Measurements from ENCODE around the gene ABCA2. TPM values are rescaled to one million over a fixed set of nuclear protein-coding genes. Genes with fewer than 3 reads are reported as not detected.

The ABCA2 gene
- total RNA-seq, 4 donors from 2014 or later, result 3.5 to 14.7 (median 7.6) TPM

- no CpG with 5 or more reads among the region's 4 CpGs for WGBS, 2 donors
- TF ChIP-seq CTCF (IDR thresholded peaks at IDR 0.05) (no peak), POLR2A (IDR thresholded peaks at IDR 0.05) (no peak)
- DNase-seq, result no peak
- Histone ChIP-seq H3K36me3 (no peaks in the 10 kb centered on the region), H3K4me1 (peaks cover 28 to 65% (median 35%) of the 10 kb centered on the region in 3 donors), H3K4me3 (peak overlapping the region in 3 of 4 donors; percentile 32 to 67 (median 62)), H3K9me3 (no peaks in the 10 kb centered on the region), H3K27ac (peak overlapping the region in 2 of 4 donors; percentile 29 to 50), H3K27me3 (no peaks in the 10 kb centered on the region)
- intact Hi-C loops (cut with DNase I), result loop anchor here (5.0 kb wide), 1 partner anchor 85 kb away; the partner anchor contains the start of gene FBXW5
Measured at GRCh38 chr9:137026828-137027227, 1.2 kb downstream of the ABCA2 start.

DNA sequence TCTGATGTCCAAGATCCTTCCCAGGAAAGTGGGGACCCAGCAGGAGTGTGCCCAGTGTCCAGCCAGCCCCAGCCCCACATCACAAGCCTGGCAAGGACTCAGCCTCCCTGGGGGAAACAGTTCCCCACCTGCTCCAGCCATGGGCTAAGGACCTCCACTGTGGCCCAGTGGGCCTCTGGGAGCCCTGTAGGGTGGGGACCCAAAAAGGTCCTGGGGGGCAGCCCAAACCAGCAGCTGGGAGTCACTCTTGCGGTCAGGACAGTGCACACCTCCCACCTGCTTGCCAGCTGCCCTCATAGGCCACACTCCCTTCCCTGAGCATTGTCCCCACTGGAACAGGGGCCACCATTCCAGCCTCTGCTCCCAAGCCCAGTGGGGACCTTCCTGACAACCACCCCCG lies 1.7 kb downstream of the ABCA2 start:
- TF ChIP-seq CTCF (IDR thresholded peaks at IDR 0.05) (no peak), POLR2A (IDR thresholded peaks at IDR 0.05) (no peak)

DNA sequence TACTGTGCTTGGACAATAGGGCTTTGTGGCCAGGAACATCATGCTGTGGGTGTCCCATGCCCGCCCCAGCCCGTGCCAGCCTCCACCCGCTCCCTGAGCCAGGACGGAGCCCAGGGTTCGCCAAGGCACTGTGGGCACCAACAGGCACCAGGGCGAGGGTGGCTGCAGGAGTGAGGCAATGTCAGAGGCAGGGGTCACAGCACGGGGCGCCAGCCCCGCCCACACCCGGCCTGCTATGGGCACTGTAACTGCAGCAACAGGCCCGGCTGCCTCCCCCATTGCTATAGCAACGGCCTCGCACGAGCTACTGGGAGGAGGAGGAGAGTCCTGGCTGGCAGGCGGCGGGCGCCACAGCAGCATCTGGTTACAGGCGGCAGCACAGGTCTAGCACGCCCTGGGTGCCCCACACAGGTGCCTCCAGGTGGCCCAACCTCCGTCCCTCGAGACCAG lies 2.5 kb downstream of the ABCA2 start:
- peaks cover 0 to 3% (median 0%) of the 10 kb centered on the region in 3 donors for H3K36me3 ChIP-seq
- no peaks in the 10 kb centered on the region for H3K9me3 ChIP-seq
- no peak for DNase-seq
- H3K4me1 ChIP-seq, result peaks cover 28 to 54% (median 31%) of the 10 kb centered on the region in 3 donors
- H3K27ac ChIP-seq, result peak overlapping the region in 1 of 4 donors; percentile 29
- intact Hi-C loops (cut with DNase I), result loop anchor here (5.0 kb wide), 1 partner anchor 83 kb away; the partner anchor contains the start of gene FBXW5
- no peak overlapping the region for H3K4me3 ChIP-seq
- H3K27me3 ChIP-seq, result no peaks in the 10 kb centered on the region
- TF ChIP-seq CTCF (IDR thresholded peaks at IDR 0.05) (peak in 1 of 6 experiments; percentile 33), POLR2A (IDR thresholded peaks at IDR 0.05) (no peak)
- WGBS, 2 donors, result 14 to 60% methylated on average over 2 to 6 of the region's 21 CpGs

More for the DNA sequence above, 1.7 kb downstream of the ABCA2 start:
- Histone ChIP-seq H3K9me3 (no peaks in the 10 kb centered on the region), H3K36me3 (no peaks in the 10 kb centered on the region), H3K4me3 (peak overlapping the region in 1 of 4 donors; percentile 67), H3K4me1 (peaks cover 28 to 63% (median 35%) of the 10 kb centered on the region in 3 donors), H3K27ac (peak overlapping the region in 1 of 4 donors; percentile 31), H3K27me3 (no peaks in the 10 kb centered on the region)
- intact Hi-C loops (cut with DNase I), result loop anchor here (5.0 kb wide), 1 partner anchor 84 kb away; the partner anchor contains the start of gene FBXW5
- DNase-seq, result no peak
- 67 to 100% methylated on average over 1 to 2 of the region's 2 CpGs for WGBS, 2 donors

- TF ChIP-seq CTCF (IDR thresholded peaks at IDR 0.05), result no peak
- no peak for TF ChIP-seq POLR2A (IDR thresholded peaks at IDR 0.05)
- no peak for DNase-seq
- intact Hi-C loops (cut with DNase I), result no loop called here
- no peak overlapping the region for H3K27ac ChIP-seq
- no peaks in the 10 kb centered on the region for H3K9me3 ChIP-seq
- no peaks in the 10 kb centered on the region for H3K27me3 ChIP-seq
- H3K4me1 ChIP-seq, result peaks cover 18 to 36% (median 18%) of the 10 kb centered on the region in 3 donors
- peaks cover 0 to 12% (median 0%) of the 10 kb centered on the region in 3 donors for H3K36me3 ChIP-seq
- H3K4me3 ChIP-seq, result no peak overlapping the region
- WGBS, 2 donors, result 91% methylated on average over 10 of the region's 15 CpGs; no CpG with 5 or more reads in 1 of the 2 donors
Measured at GRCh38 chr9:137023583-137023991, 4.5 kb downstream of the ABCA2 start.

GRCh38 chr9:137023157-137023556 lies 4.9 kb downstream of the ABCA2 start:
- Histone ChIP-seq H3K27ac (no peak overlapping the region), H3K4me3 (no peak overlapping the region), H3K9me3 (no peaks in the 10 kb centered on the region), H3K27me3 (no peaks in the 10 kb centered on the region), H3K36me3 (peaks cover 0 to 12% (median 0%) of the 10 kb centered on the region in 3 donors), H3K4me1 (peaks cover 15 to 32% (median 15%) of the 10 kb centered on the region in 3 donors)
- TF ChIP-seq CTCF (IDR thresholded peaks at IDR 0.05) (no peak), POLR2A (IDR thresholded peaks at IDR 0.05) (no peak)
- intact Hi-C loops (cut with DNase I), result no loop called here
- WGBS, 2 donors, result 73 to 77% methylated on average over 5 to 6 of the region's 7 CpGs
- no peak for DNase-seq

Measured in esophagus squamous epithelium (tissue), 5 donors.